Fibroblast of lung (primary cell): ENCODE data around the gene MCTP2.

Source experiments
- EZH2 ChIP-seq: IDR thresholded peaks from 2 replicates; pipeline ENCODE4 v1.5.1; 2012; ENCODE audit warnings: low read length, control low read depth, mild to moderate bottlenecking; ENCODE audit errors: missing control alignments
- TF ChIP-seq, protein P1 (sequence below), 2 donors: IDR thresholded peaks in 1 of 2; conservative IDR thresholded peaks in 1 of 2; 1 replicate in 1 of 2; 2 replicates in 1 of 2; pipeline ENCODE4 v1.5.1; 2011 to 2012; ENCODE audit warnings: low read length in 2 of 2, control low read depth in 1 of 2, inconsistent platforms in 1 of 2, low read depth in 1 of 2, mild to moderate bottlenecking in 1 of 2

DNA sequence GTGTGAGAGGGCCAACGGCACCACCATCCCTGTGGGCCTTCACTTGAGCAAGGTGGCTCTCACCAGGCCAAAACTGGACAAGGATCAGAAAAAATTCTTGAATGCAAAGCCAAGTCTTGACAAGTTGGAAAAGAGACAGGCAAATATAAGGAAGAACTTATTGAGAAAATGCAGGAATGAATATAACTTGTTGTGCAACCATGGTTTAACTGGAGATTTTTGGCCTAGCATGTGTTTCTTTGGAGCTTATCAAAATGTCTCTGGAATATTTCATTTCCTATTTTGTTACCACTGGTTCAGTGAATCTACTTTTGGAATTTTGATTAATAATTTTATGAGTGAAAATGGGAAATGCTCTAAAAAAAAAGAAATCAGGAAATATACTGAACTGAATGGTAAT lies 42.5 kb downstream of the MCTP2 start:
- no peak for TF ChIP-seq EZH2
- TF ChIP-seq, protein P1, sequence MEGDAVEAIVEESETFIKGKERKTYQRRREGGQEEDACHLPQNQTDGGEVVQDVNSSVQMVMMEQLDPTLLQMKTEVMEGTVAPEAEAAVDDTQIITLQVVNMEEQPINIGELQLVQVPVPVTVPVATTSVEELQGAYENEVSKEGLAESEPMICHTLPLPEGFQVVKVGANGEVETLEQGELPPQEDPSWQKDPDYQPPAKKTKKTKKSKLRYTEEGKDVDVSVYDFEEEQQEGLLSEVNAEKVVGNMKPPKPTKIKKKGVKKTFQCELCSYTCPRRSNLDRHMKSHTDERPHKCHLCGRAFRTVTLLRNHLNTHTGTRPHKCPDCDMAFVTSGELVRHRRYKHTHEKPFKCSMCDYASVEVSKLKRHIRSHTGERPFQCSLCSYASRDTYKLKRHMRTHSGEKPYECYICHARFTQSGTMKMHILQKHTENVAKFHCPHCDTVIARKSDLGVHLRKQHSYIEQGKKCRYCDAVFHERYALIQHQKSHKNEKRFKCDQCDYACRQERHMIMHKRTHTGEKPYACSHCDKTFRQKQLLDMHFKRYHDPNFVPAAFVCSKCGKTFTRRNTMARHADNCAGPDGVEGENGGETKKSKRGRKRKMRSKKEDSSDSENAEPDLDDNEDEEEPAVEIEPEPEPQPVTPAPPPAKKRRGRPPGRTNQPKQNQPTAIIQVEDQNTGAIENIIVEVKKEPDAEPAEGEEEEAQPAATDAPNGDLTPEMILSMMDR (conservative IDR thresholded peaks at IDR 0.05 in 1 of 2, IDR thresholded peaks at IDR 0.05 in 1 of 2; ENCODE audit: low read depth in 1 of 2, low read length in 2 of 2): no peak
